HepG2 (cell line): ENCODE measurements around the gene FANCM. TPM values are rescaled to one million over a fixed set of nuclear protein-coding genes. Genes with fewer than 3 reads are reported as not detected.

Experiments
- AKAP8 ChIP-seq: sonication (generic); formaldehyde crosslinking; IDR thresholded peaks from 2 replicates; pipeline ENCODE4 v1.5.1; 2020; ENCODE audit warnings: mild to moderate bottlenecking, missing genetic modification reagents
- DNMT3B ChIP-seq: conservative IDR thresholded peaks from 2 replicates; pipeline ENCODE4 v1.6.1; 2016; ENCODE audit warnings: missing biosample characterization, control low read depth
- FOXJ3 ChIP-seq: sonication (generic); formaldehyde crosslinking; IDR thresholded peaks from 2 replicates; pipeline ENCODE4 v1.4.0; 2020; ENCODE audit warnings: missing genetic modification reagents, mild to moderate bottlenecking, borderline replicate concordance
- HOXA7 ChIP-seq: sonication (generic); formaldehyde crosslinking; IDR thresholded peaks from 2 replicates; pipeline ENCODE4 v1.8.1; 2022; ENCODE audit warnings: mild to moderate bottlenecking, missing genetic modification reagents, moderate library complexity
- MTF2 ChIP-seq: sonication (generic); formaldehyde crosslinking; IDR thresholded peaks from 2 replicates; pipeline ENCODE4 v1.5.0; 2020; ENCODE audit warnings: missing genetic modification reagents, borderline replicate concordance
- SRF ChIP-seq: IDR thresholded peaks from 2 replicates; pipeline ENCODE4 v1.6.1; 2011; ENCODE audit warnings: mild to moderate bottlenecking, low read depth, low read length, moderate library complexity
- ZFP90 ChIP-seq: sonication (generic); formaldehyde crosslinking; IDR thresholded peaks from 2 replicates; pipeline ENCODE4 v1.8.0; 2022; ENCODE audit warnings: missing genetic modification reagents, mild to moderate bottlenecking, inconsistent platforms, borderline replicate concordance
- ZNF337 ChIP-seq: sonication (generic); formaldehyde crosslinking; IDR thresholded peaks from 2 replicates; pipeline ENCODE4 v1.5.1; 2020; ENCODE audit warnings: missing genetic modification reagents, low read depth, mild to moderate bottlenecking, borderline replicate concordance
- ZNF432 ChIP-seq: sonication (generic); formaldehyde crosslinking; IDR thresholded peaks from 2 replicates; pipeline ENCODE4 v1.5.0; 2020; ENCODE audit warnings: missing genetic modification reagents, mild to moderate bottlenecking, borderline replicate concordance
- polyA plus RNA-seq, 8 experiments: library from polyadenylated mRNA; depleted of rRNA in 3 of 8; stranded (reverse) in 7 of 8; unstranded in 1 of 8; fragments of >200 nt; fragmentation: Illumina TruSeq in 4 of 8; extraction: Trizol in 4 of 8; gene quantifications; 2 replicates each; pipeline versions ENCODE4 v1.2.1 to v1.2.3, GENCODE V29; 2011 to 2016; ENCODE audit warnings: low read depth in 4 of 8, missing spikeins in 1 of 8, mixed read lengths in 1 of 8; ENCODE audit not compliant: insufficient read depth in 1 of 8
- total RNA-seq, 5 experiments: library from RNA; depleted of rRNA; stranded (reverse); fragments of >200 nt; fragmentation: Illumina TruSeq; extraction: Trizol; gene quantifications; 2 replicates each; pipeline ENCODE4 v1.2.3, GENCODE V29; 2016; ENCODE audit warnings: low read depth in 1 of 5
- TF ChIP-seq, protein P1 (sequence below): sonication (generic); formaldehyde crosslinking; IDR thresholded peaks from 2 replicates; pipeline ENCODE4 v1.4.0; 2020; ENCODE audit warnings: mild to moderate bottlenecking, missing genetic modification reagents
- TF ChIP-seq, protein P2 (sequence below): sonication (generic); formaldehyde crosslinking; IDR thresholded peaks from 2 replicates; pipeline ENCODE4 v1.4.0; 2020; ENCODE audit warnings: mild to moderate bottlenecking, low read depth, missing genetic modification reagents
- TF ChIP-seq, protein P3 (sequence below): sonication (generic); formaldehyde crosslinking; IDR thresholded peaks from 2 replicates; pipeline ENCODE4 v1.9.0; 2021; ENCODE audit warnings: missing genetic modification reagents, borderline replicate concordance
- TF ChIP-seq, protein P4 (sequence below): sonication (generic); formaldehyde crosslinking; IDR thresholded peaks from 2 replicates; pipeline ENCODE4 v1.5.0; 2020; ENCODE audit warnings: missing genetic modification reagents
- TF ChIP-seq, protein P5 (sequence below): sonication (generic); formaldehyde crosslinking; IDR thresholded peaks from 2 replicates; pipeline ENCODE4 v1.4.0; 2020; ENCODE audit warnings: missing genetic modification reagents, low read depth, mild to moderate bottlenecking, borderline replicate concordance

FANCM gene
- total and polyA plus RNA-seq, 2 of the 13 experiments (the other 11 are each of a cell fraction or from before 2014, with no cell fraction given): 2.6 to 10.4 TPM

DNA sequence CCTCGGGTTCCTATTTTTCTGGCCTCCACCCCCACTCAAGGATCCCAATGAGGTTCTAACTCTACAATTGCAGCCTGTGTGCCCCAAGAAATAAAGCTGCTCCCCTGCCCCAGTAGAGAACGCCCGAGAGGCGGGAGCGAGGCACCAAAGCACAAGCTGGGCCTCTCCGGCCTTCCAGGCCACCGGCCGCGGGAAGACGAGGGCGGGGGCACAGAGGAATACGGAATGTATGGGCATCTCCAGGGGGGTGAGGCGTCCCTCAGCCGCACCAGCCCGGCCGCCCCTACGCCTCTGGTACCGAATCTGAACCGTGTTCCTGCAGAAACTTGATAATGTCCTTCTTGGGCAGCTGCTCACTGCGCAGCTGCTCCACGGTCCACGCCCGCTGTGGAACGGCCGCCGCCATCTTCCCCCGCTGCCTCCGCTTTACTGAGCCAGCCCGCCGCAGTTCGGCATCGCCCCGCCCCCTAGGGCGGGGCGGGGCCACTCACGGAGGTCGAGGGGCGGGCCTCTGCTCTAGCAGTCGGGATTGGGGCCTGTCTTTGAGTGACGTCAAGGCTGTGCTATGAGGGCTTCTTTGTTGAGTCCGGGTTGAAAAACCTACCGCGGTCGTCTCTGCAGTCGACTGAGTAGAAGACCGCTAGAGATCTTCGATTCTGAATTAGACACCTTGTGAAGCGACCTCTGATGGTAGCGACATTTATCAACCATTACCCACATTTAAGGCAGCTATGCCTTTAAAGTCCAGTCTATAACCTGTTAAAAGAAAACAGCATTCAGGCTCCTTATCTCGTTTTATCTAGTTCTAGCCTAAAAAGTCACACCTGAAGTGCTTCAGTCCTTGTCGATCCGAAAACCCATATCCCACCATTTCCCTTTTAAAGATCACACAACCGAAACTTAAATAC is 1.4 kb upstream of the FANCM start, which contains the start of gene FKBP3 (continued):
- TF ChIP-seq, protein P1, sequence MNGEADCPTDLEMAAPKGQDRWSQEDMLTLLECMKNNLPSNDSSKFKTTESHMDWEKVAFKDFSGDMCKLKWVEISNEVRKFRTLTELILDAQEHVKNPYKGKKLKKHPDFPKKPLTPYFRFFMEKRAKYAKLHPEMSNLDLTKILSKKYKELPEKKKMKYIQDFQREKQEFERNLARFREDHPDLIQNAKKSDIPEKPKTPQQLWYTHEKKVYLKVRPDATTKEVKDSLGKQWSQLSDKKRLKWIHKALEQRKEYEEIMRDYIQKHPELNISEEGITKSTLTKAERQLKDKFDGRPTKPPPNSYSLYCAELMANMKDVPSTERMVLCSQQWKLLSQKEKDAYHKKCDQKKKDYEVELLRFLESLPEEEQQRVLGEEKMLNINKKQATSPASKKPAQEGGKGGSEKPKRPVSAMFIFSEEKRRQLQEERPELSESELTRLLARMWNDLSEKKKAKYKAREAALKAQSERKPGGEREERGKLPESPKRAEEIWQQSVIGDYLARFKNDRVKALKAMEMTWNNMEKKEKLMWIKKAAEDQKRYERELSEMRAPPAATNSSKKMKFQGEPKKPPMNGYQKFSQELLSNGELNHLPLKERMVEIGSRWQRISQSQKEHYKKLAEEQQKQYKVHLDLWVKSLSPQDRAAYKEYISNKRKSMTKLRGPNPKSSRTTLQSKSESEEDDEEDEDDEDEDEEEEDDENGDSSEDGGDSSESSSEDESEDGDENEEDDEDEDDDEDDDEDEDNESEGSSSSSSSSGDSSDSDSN (CRISPR knock-in tag): peak; percentile 89
- TF ChIP-seq, protein P2, sequence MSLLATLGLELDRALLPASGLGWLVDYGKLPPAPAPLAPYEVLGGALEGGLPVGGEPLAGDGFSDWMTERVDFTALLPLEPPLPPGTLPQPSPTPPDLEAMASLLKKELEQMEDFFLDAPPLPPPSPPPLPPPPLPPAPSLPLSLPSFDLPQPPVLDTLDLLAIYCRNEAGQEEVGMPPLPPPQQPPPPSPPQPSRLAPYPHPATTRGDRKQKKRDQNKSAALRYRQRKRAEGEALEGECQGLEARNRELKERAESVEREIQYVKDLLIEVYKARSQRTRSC (CRISPR knock-in tag): peak; percentile 65; the same call in 1 of the 2 replicates
- no peak for TF ChIP-seq ZNF337 (CRISPR knock-in tag)
- TF ChIP-seq MTF2 (CRISPR knock-in tag): no peak
- TF ChIP-seq, protein P3, sequence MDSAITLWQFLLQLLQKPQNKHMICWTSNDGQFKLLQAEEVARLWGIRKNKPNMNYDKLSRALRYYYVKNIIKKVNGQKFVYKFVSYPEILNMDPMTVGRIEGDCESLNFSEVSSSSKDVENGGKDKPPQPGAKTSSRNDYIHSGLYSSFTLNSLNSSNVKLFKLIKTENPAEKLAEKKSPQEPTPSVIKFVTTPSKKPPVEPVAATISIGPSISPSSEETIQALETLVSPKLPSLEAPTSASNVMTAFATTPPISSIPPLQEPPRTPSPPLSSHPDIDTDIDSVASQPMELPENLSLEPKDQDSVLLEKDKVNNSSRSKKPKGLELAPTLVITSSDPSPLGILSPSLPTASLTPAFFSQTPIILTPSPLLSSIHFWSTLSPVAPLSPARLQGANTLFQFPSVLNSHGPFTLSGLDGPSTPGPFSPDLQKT (CRISPR knock-in tag): no peak
- TF ChIP-seq, protein P4, sequence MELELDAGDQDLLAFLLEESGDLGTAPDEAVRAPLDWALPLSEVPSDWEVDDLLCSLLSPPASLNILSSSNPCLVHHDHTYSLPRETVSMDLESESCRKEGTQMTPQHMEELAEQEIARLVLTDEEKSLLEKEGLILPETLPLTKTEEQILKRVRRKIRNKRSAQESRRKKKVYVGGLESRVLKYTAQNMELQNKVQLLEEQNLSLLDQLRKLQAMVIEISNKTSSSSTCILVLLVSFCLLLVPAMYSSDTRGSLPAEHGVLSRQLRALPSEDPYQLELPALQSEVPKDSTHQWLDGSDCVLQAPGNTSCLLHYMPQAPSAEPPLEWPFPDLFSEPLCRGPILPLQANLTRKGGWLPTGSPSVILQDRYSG: no peak
- no peak; the same call in 1 of the 2 replicates for TF ChIP-seq DNMT3B (CRISPR knock-in tag)
- TF ChIP-seq, protein P5, sequence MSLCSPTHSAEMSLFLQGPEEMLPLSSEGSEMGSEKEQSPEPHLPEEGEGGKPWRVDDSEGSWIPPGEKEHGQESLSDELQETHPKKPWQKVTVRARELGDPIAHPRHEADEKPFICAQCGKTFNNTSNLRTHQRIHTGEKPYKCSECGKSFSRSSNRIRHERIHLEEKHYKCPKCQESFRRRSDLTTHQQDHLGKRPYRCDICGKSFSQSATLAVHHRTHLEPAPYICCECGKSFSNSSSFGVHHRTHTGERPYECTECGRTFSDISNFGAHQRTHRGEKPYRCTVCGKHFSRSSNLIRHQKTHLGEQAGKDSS: peak; percentile 91
- no peak for TF ChIP-seq HOXA7 (CRISPR knock-in tag)
- TF ChIP-seq SRF: no peak
- no peak for TF ChIP-seq AKAP8 (CRISPR knock-in tag)
- TF ChIP-seq ZFP90 (CRISPR knock-in tag): no peak
- no peak for TF ChIP-seq ZNF432 (CRISPR knock-in tag)
- TF ChIP-seq FOXJ3 (CRISPR knock-in tag): peak; percentile 47; the same call in 1 of the 2 replicates
